ENCODE results near the gene PCBP2. TPM values are rescaled to one million over a fixed set of nuclear protein-coding genes. Genes with fewer than 3 reads are reported as not detected.
"Not testable (repeated sequence)": the region's sequence is repeated elsewhere in the genome, so short reads cannot be mapped to it uniquely, and the experiment has no call there.

Gene PCBP2
- polyA plus RNA-seq, 1 of the 3 experiments (the other 2 are of a cell fraction), result 368 TPM

DNA sequence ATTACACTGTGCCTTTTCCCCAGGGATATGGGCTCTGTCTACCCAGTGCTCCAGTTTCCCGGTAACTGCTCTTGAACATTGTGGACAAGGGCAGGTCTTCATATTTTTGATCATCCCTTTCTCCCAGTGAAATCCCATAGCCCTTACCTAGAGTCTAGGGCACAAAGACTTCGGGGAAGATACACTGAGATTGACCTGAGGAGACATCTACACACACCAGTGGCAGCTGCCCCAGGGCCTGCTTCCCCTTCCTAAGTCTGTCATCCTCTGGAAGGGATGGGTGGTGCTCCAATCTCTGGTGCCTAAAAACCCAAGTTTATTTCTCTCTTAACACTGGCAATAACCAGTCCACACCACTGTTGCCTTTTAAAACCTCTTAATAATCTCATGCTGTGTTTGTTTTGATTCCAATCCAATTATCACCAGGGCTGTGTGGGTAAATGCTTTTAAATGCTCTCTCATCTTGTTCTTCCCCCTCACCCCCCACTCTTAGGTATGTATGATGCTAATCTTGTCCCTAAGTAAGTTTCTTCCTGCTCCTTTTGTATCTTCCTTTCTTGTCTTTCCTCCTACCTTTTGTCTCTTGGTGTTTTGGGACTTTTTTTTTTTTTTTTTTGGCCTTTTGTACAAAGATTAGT lies 36.0 kb upstream of the PCBP2 start:
- H2AFZ ChIP-seq (ENCODE audit: low read depth); DNase-seq; H3K4me3 ChIP-seq (ENCODE audit: low read depth in 2 of 2, low read length in 1 of 2); H3K9me2 ChIP-seq; H3K79me2 ChIP-seq (ENCODE audit: insufficient read depth); H4K20me1 ChIP-seq (ENCODE audit: insufficient read depth); H3K9me3 ChIP-seq; H3K27me3 ChIP-seq (ENCODE audit: insufficient read depth); H3K9ac ChIP-seq: not testable (repeated sequence)
- Histone ChIP-seq H3K27ac (ENCODE audit: low read depth in 2 of 2, low read length in 1 of 2) (peak overlapping the region; percentile 73 to 99; a peak in 3 of 4 replicates), H3K4me1 (ENCODE audit: control insufficient read depth in 1 of 2, insufficient read depth in 2 of 2, low read depth in 1 of 2, low read length in 1 of 2) (peaks cover 47 to 48% of the 10 kb centered on the region in 2 experiments), H3F3A (replicated peaks; ENCODE audit: insufficient read depth) (peaks cover 41% of the 10 kb centered on the region), H3K36me3 (replicated peaks in 1 of 2; ENCODE audit: control insufficient read depth in 1 of 2, insufficient read depth in 2 of 2, low read length in 1 of 2) (peaks cover 8 to 14% of the 10 kb centered on the region in 2 experiments), H3K4me2 (peak overlapping the region; percentile 69)
- ChIA-PET POLR2A (interaction anchor here (0.7 to 1.3 kb wide), 5 partner anchors 25 to 117 kb away, joined by 3 to 5 read pairs (median 3); partner anchors contain the start of gene MYG1), CTCF (interaction anchor here (1.3 to 3.0 kb wide), 7 partner anchors 10 to 71 kb away, joined by 3 to 29 read pairs (median 7); no protein-coding TSS in a partner anchor)
- 48% methylated on average over 2 of the region's 2 CpGs for WGBS (ENCODE audit: low lambda C conversion rate)

DNA sequence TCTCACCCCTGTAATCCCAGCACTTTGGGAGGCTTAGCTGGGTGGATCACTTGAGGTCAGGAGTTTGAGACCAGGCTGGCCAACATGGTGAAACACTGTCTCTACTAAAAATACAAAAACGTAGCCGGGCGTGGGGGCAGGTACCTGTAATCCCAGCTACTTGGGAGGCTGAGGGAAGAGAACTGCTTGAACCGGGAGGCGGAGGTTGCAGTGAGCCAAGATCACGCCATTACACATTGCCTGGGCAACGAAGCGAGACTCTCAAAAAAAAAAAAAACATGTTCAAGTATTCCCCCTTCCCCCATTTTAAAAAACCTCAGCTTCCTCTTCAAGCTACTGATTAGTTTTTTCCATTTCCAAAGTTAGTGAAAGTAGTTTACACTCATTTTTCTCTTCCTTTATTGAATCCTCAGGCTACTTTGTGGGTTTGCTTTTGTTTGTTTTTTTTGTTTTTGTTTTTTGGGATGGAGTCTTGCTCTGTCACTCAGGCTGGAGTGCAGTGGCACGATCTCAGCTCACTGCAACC lies 34.5 kb upstream of the PCBP2 start:
- WGBS (ENCODE audit: low lambda C conversion rate), result 93% methylated on average over 9 of the region's 9 CpGs
- CTCF ChIA-PET, result interaction anchor here (0.8 to 3.0 kb wide), 9 partner anchors 11 to 96 kb away, joined by 3 to 29 read pairs (median 6); partner anchors contain the start of genes AAAS and PRR13
- POLR2A ChIA-PET, result interaction anchor here (0.6 kb wide), 1 partner anchor 924 kb away, joined by 3 read pairs; no protein-coding TSS in a partner anchor

DNA sequence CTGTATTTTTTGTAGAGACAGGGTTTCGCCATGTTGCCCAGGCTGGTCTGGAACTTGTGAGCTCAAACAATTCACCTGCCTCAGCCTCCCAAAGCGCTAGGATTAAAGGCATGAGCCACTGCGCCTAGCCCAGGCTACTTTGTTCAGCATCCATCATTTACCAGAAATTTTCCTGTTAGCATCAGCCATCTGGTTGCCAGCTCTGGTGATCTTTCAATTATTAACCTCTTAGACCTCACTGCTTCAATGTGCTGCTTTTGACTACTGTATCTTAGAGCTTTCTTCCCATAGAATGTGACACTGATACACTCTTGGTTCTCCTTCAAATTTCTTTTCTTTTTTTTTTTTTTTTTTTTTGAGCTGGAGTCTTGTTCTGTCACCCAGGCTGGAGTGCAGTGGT lies 33.7 kb upstream of the PCBP2 start:
- no peak overlapping the region for H2AFZ ChIP-seq (ENCODE audit: low read depth)
- peaks cover 33 to 44% of the 10 kb centered on the region in 2 experiments for H3K4me1 ChIP-seq (ENCODE audit: control insufficient read depth in 1 of 2, insufficient read depth in 2 of 2, low read depth in 1 of 2, low read length in 1 of 2)
- H3K9me3 ChIP-seq, result no peaks in the 10 kb centered on the region
- H3K27me3 ChIP-seq (ENCODE audit: insufficient read depth), result no peaks in the 10 kb centered on the region
- ChIA-PET POLR2A (interaction anchor here (0.9 kb wide), 1 partner anchor 33 kb away, joined by 3 read pairs; no protein-coding TSS in a partner anchor), CTCF (interaction anchor here (0.9 to 3.0 kb wide), 5 partner anchors 10 to 97 kb away, joined by 3 to 29 read pairs (median 8); partner anchors contain the start of genes AAAS and PRR13)
- H3K79me2 ChIP-seq (ENCODE audit: insufficient read depth), result no peaks in the 10 kb centered on the region
- H3K27ac ChIP-seq (ENCODE audit: low read depth in 2 of 2, low read length in 1 of 2), result peak overlapping the region in 1 of 2 experiments; percentile 7; a peak in 1 of 4 replicates
- TF ChIP-seq, protein P1, sequence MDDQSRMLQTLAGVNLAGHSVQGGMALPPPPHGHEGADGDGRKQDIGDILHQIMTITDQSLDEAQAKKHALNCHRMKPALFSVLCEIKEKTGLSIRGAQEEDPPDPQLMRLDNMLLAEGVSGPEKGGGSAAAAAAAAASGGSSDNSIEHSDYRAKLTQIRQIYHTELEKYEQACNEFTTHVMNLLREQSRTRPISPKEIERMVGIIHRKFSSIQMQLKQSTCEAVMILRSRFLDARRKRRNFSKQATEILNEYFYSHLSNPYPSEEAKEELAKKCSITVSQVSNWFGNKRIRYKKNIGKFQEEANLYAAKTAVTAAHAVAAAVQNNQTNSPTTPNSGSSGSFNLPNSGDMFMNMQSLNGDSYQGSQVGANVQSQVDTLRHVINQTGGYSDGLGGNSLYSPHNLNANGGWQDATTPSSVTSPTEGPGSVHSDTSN (IDR thresholded peaks at IDR 0.05), result no peak
- TF ChIP-seq GATA2 (CRISPR knock-in tag; IDR thresholded peaks at IDR 0.05) (no peak), MXI1 (IDR thresholded peaks at IDR 0.05; ENCODE audit: low read depth, low read length) (no peak), ELF1 (IDR thresholded peaks at IDR 0.05) (no peak), RAD21 (IDR thresholded peaks at IDR 0.05; ENCODE audit: low read length) (no peak), EP300 (IDR thresholded peaks at IDR 0.05; ENCODE audit: borderline replicate concordance in 1 of 2, low read depth in 1 of 2, low read length in 1 of 2) (no peak), RXRA (IDR thresholded peaks at IDR 0.05; ENCODE audit: borderline replicate concordance, low read depth) (no peak), TCF12 (IDR thresholded peaks at IDR 0.05) (no peak), RFX5 (IDR thresholded peaks at IDR 0.05; ENCODE audit: low read length) (no peak)
- TF ChIP-seq, protein P2, sequence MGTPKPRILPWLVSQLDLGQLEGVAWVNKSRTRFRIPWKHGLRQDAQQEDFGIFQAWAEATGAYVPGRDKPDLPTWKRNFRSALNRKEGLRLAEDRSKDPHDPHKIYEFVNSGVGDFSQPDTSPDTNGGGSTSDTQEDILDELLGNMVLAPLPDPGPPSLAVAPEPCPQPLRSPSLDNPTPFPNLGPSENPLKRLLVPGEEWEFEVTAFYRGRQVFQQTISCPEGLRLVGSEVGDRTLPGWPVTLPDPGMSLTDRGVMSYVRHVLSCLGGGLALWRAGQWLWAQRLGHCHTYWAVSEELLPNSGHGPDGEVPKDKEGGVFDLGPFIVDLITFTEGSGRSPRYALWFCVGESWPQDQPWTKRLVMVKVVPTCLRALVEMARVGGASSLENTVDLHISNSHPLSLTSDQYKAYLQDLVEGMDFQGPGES (IDR thresholded peaks at IDR 0.05; ENCODE audit: low read depth, low read length), result no peak
- TF ChIP-seq, protein P3, sequence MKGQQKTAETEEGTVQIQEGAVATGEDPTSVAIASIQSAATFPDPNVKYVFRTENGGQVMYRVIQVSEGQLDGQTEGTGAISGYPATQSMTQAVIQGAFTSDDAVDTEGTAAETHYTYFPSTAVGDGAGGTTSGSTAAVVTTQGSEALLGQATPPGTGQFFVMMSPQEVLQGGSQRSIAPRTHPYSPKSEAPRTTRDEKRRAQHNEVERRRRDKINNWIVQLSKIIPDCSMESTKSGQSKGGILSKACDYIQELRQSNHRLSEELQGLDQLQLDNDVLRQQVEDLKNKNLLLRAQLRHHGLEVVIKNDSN (IDR thresholded peaks at IDR 0.05; ENCODE audit: borderline replicate concordance, low read depth), result no peak
- no peak for DNase-seq
- H4K20me1 ChIP-seq (ENCODE audit: insufficient read depth), result no peaks in the 10 kb centered on the region
- WGBS (ENCODE audit: low lambda C conversion rate), result 87% methylated on average over 3 of the region's 3 CpGs
- H3K9me2 ChIP-seq, result no peaks in the 10 kb centered on the region
- no peak overlapping the region for H3K4me3 ChIP-seq (ENCODE audit: low read depth in 2 of 2, low read length in 1 of 2)
- no peak overlapping the region for H3K4me2 ChIP-seq
- no peaks in the 10 kb centered on the region for H3K36me3 ChIP-seq (replicated peaks in 1 of 2; ENCODE audit: control insufficient read depth in 1 of 2, insufficient read depth in 2 of 2, low read length in 1 of 2)
- H3F3A ChIP-seq (replicated peaks; ENCODE audit: insufficient read depth), result peaks cover 26% of the 10 kb centered on the region
- H3K9ac ChIP-seq, result no peak overlapping the region

More for the DNA sequence above, 34.5 kb upstream of the PCBP2 start:
- not testable (repeated sequence) for H4K20me1 ChIP-seq (ENCODE audit: insufficient read depth); H3K79me2 ChIP-seq (ENCODE audit: insufficient read depth); H3K4me2 ChIP-seq; H3K9me3 ChIP-seq; DNase-seq; H3K4me3 ChIP-seq (ENCODE audit: low read depth in 2 of 2, low read length in 1 of 2); H3K9me2 ChIP-seq; H3K27ac ChIP-seq (ENCODE audit: low read depth in 2 of 2, low read length in 1 of 2); H3K27me3 ChIP-seq (ENCODE audit: insufficient read depth); H3K36me3 ChIP-seq (replicated peaks in 1 of 2; ENCODE audit: control insufficient read depth in 1 of 2, insufficient read depth in 2 of 2, low read length in 1 of 2); H3K9ac ChIP-seq; H2AFZ ChIP-seq (ENCODE audit: low read depth)
- peaks cover 40 to 46% of the 10 kb centered on the region in 2 experiments for H3K4me1 ChIP-seq (ENCODE audit: control insufficient read depth in 1 of 2, insufficient read depth in 2 of 2, low read depth in 1 of 2, low read length in 1 of 2)
- peaks cover 34% of the 10 kb centered on the region for H3F3A ChIP-seq (replicated peaks; ENCODE audit: insufficient read depth)
